C1 segment of cervical spinal cord (tissue), 14 donors: Measurements from ENCODE around the gene MACROD2.

Source experiments
- DNase-seq, 14 donors: peaks; one replicate each; lab custom pipeline; 2025; lab: John Stamatoyannopoulos, UW

MACROD2 gene

GRCh38 chr20:14707026-14707680, 711.8 kb downstream of the MACROD2 start:
- DNase-seq, result peak in 1 of 14 donors; percentile 55

- DNase-seq, result no peak
Observed at GRCh38 chr20:14707865-14708596, 712.7 kb downstream of the MACROD2 start.

- DNase-seq, result no peak
Observed at GRCh38 chr20:14709439-14709838, 714.1 kb downstream of the MACROD2 start.

GRCh38 chr20:14710951-14711350, 715.6 kb downstream of the MACROD2 start:
- no peak for DNase-seq

- DNase-seq, result no peak
Observed at GRCh38 chr20:14711652-14712051, 716.3 kb downstream of the MACROD2 start.

- no peak for DNase-seq
Observed at GRCh38 chr20:14712302-14712739, 717.0 kb downstream of the MACROD2 start.

GRCh38 chr20:14715400-14715799, 720.1 kb downstream of the MACROD2 start:
- peak in 1 of 14 donors; percentile 83 for DNase-seq

GRCh38 chr20:14716351-14716801, 721.1 kb downstream of the MACROD2 start:
- DNase-seq, result peak in 1 of 14 donors; percentile 59

- DNase-seq, result no peak
Observed at GRCh38 chr20:14717134-14717999, 722.1 kb downstream of the MACROD2 start.

- no peak for DNase-seq
Observed at GRCh38 chr20:14720251-14720650, 724.9 kb downstream of the MACROD2 start.

GRCh38 chr20:14721926-14722452, 726.7 kb downstream of the MACROD2 start:
- DNase-seq, result no peak

GRCh38 chr20:14723614-14724013, 728.3 kb downstream of the MACROD2 start:
- no peak for DNase-seq

GRCh38 chr20:14724036-14724435, 728.7 kb downstream of the MACROD2 start:
- no peak for DNase-seq

GRCh38 chr20:14724468-14724867, 729.2 kb downstream of the MACROD2 start:
- peak in 1 of 14 donors; percentile 62 for DNase-seq

GRCh38 chr20:14726591-14726990, 731.3 kb downstream of the MACROD2 start:
- no peak for DNase-seq

GRCh38 chr20:14727485-14728150, 732.3 kb downstream of the MACROD2 start:
- no peak for DNase-seq

- no peak for DNase-seq
Observed at GRCh38 chr20:14729390-14729789, 734.1 kb downstream of the MACROD2 start.

GRCh38 chr20:14732343-14732742, 737.0 kb downstream of the MACROD2 start:
- no peak for DNase-seq

GRCh38 chr20:14732996-14733395, 737.7 kb downstream of the MACROD2 start:
- DNase-seq, result no peak

GRCh38 chr20:14740380-14740779, 745.1 kb downstream of the MACROD2 start:
- DNase-seq, result no peak

- DNase-seq, result no peak
Observed at GRCh38 chr20:14741616-14742015, 746.3 kb downstream of the MACROD2 start.
